ENCODE data around the gene POLR1A. TPM values are rescaled to one million over a fixed set of nuclear protein-coding genes. Genes with fewer than 3 reads are reported as not detected.

POLR1A gene
- total RNA-seq, 2 experiments from 2014 or later = 40.8 to 41.5 TPM

DNA sequence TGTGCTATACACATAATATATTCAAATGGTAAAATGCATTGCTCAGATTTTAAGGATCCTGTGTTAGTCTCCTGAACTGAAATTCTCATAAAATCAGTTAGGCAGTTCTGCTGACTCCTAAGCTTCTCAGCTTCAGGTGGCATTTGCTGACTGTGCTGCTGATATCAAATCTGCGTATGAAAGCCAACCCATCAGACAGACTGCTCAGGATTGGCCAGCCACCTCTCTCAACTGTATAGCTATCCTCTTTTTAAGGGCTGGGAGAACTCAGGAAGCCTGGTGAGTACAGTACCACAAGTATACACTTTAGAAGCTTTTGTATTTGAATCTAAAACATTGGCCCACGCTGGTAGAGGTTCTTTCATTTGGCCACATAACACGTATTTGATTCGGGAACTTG, 29.0 kb upstream of the POLR1A start:
- H3K9me3 Mint-ChIP-seq (ENCODE audit: insufficient read depth) = no peaks in the 10 kb centered on the region
- H3K27ac Mint-ChIP-seq = peak overlapping the region; percentile 12
- H3K36me3 Mint-ChIP-seq (ENCODE audit: low read depth) = peaks cover 89% of the 10 kb centered on the region
- ATAC-seq (no peak), DNase-seq (no peak)
- no peaks in the 10 kb centered on the region for H3K4me1 Mint-ChIP-seq (ENCODE audit: low read depth)
- H3K4me3 Mint-ChIP-seq = no peak overlapping the region
- POLR2A ChIA-PET = no interaction called here
- CTCF ChIA-PET = interaction anchor here (1.3 to 1.9 kb wide), 2 partner anchors 86 to 497 kb away, joined by 3 to 4 read pairs; no protein-coding TSS in a partner anchor
- H3K27me3 Mint-ChIP-seq (ENCODE audit: low read depth) = no peaks in the 10 kb centered on the region

GRCh38 chr2:86124683-86125082, 19.0 kb upstream of the POLR1A start:
- Mint-ChIP-seq H3K27ac (no peak overlapping the region), H3K9me3 (ENCODE audit: insufficient read depth) (no peaks in the 10 kb centered on the region), H3K4me1 (ENCODE audit: low read depth) (no peaks in the 10 kb centered on the region), H3K4me3 (no peak overlapping the region), H3K27me3 (ENCODE audit: low read depth) (no peaks in the 10 kb centered on the region), H3K36me3 (ENCODE audit: low read depth) (peaks cover 68% of the 10 kb centered on the region)
- ChIA-PET CTCF (interaction anchor here (1.4 kb wide), 1 partner anchor 96 kb away, joined by 4 read pairs; no protein-coding TSS in a partner anchor), POLR2A (interaction anchor here (1.4 kb wide), 1 partner anchor 18 kb away, joined by 3 read pairs; the partner anchor contains the start of gene PTCD3)
- ATAC-seq (no peak), DNase-seq (no peak)

- Mint-ChIP-seq H3K36me3 (ENCODE audit: low read depth) (peaks cover 67% of the 10 kb centered on the region), H3K27ac (no peak overlapping the region), H3K9me3 (ENCODE audit: insufficient read depth) (no peaks in the 10 kb centered on the region), H3K27me3 (ENCODE audit: low read depth) (no peaks in the 10 kb centered on the region), H3K4me1 (ENCODE audit: low read depth) (no peaks in the 10 kb centered on the region), H3K4me3 (no peak overlapping the region)
- POLR2A ChIA-PET = interaction anchor here (1.4 kb wide), 1 partner anchor 17 kb away, joined by 3 read pairs; the partner anchor contains the start of gene PTCD3
- ATAC-seq (no peak), DNase-seq (no peak)
- CTCF ChIA-PET = no interaction called here
These were observed 17.7 kb upstream of the POLR1A start for GRCh38 chr2:86123328-86123925.

DNA sequence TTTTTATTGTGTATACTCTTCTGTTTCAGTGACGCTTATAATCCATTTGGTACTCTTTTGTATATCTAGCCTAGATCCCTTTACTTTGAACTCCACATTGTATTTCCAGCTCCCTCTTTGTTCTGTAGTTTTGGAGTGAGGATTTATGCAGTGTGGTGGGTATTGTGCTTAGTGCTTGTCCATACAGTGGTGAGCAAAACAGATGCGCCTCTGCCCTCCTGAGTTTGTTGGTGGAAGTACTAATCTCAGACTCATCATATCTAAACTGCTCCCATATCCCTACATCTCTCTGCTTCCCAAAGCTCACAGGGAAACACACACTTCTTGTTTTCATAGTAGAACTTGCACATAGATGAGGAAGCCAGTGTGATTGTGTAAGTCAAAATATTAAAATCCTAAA, 12.4 kb upstream of the POLR1A start:
- H3K4me3 Mint-ChIP-seq = no peak overlapping the region
- no peak overlapping the region for H3K27ac Mint-ChIP-seq
- H3K9me3 Mint-ChIP-seq (ENCODE audit: insufficient read depth) = no peaks in the 10 kb centered on the region
- no peak for DNase-seq
- ChIA-PET CTCF (interaction anchor here (2.2 kb wide), 1 partner anchor 294 kb away, joined by 6 read pairs; no protein-coding TSS in a partner anchor), POLR2A (no interaction called here)
- H3K36me3 Mint-ChIP-seq (ENCODE audit: low read depth) = peaks cover 65% of the 10 kb centered on the region
- no peak for ATAC-seq
- H3K4me1 Mint-ChIP-seq (ENCODE audit: low read depth) = no peaks in the 10 kb centered on the region
- no peaks in the 10 kb centered on the region for H3K27me3 Mint-ChIP-seq (ENCODE audit: low read depth)

- peak overlapping the region; percentile 92 for H3K4me3 Mint-ChIP-seq
- H3K27ac Mint-ChIP-seq = peak overlapping the region; percentile 99
- CTCF ChIA-PET = interaction anchor here (1.0 to 2.4 kb wide), 5 partner anchors 19 to 470 kb away, joined by 4 to 15 read pairs (median 8); no protein-coding TSS in a partner anchor
- H3K9me3 Mint-ChIP-seq (ENCODE audit: insufficient read depth) = peaks cover 4% of the 10 kb centered on the region
- H3K36me3 Mint-ChIP-seq (ENCODE audit: low read depth) = peaks cover 58% of the 10 kb centered on the region
- DNase-seq = no peak
- no peaks in the 10 kb centered on the region for H3K27me3 Mint-ChIP-seq (ENCODE audit: low read depth)
- peaks cover 41% of the 10 kb centered on the region for H3K4me1 Mint-ChIP-seq (ENCODE audit: low read depth)
- POLR2A ChIA-PET = interaction anchor here (0.9 to 2.1 kb wide), 6 partner anchors 8 to 280 kb away, joined by 3 to 14 read pairs (median 8); no protein-coding TSS in a partner anchor
- no peak for ATAC-seq
These were observed 1.3 kb upstream of the POLR1A start for GRCh38 chr2:86107031-86107430.

DNA sequence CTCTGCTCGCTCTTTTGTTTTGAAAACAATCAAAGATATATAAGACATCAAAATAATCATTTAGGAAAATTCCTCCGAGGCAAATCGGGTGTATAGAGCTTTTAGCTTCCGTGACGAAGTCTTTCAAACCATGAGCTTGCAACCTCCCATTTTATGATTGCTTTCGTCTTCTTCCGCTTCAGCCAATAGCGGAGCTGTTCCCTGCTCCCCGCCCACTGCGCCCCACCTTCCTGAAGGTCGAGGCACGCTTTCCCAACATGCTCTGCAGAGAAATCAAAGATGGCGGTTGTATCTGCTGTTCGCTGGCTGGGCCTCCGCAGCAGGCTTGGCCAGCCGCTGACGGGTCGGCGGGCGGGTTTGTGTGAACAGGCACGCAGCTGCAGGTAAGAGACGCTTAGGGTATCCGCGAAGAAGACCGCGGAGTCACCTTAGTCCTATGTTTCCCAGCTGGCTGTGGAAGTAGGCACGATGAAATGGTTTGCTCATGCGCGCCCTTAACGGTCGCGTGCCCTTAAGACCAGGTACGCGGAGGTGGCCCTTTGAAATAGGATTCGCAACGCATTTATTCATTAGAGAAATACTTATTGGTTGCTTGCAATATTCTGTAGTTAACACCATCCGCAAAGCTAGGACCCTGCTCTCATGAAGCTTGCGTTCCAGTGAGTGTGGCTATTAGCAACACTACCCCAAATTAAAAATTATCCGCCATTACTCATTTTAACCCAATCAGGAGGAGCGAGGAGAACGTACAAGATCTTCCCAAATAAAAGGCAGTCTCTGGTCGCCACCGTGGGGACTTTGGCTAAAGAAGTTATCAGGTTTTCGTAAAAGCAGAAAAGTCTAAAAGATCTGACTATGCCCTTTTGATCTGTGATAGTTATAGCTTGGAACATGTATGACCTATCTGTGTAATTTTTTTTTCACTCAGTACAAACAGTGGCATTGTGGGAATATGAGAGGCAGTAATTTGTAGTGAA, 571 bp upstream of the POLR1A start, which contains the start of gene PTCD3:
Gene PTCD3 (plus strand): TSS at position 267 of the 977 bp plus-strand sequence. CDS start 13 bp downstream, at position 280.
- CTCF ChIA-PET = interaction anchor here (0.6 to 2.4 kb wide), 12 partner anchors 14 to 469 kb away, joined by 3 to 15 read pairs (median 4); partner anchors contain the start of genes IMMT and ST3GAL5
- Mint-ChIP-seq H3K27me3 (ENCODE audit: low read depth) (no peaks in the 10 kb centered on the region), H3K36me3 (ENCODE audit: low read depth) (peaks cover 60% of the 10 kb centered on the region), H3K4me1 (ENCODE audit: low read depth) (peaks cover 46% of the 10 kb centered on the region), H3K4me3 (peak within 1 kb of the TSS; percentile 92), H3K9me3 (ENCODE audit: insufficient read depth) (peaks cover 5% of the 10 kb centered on the region), H3K27ac (peak within 1 kb of the TSS; percentile 99)
- peak; percentile 98 for DNase-seq
- POLR2A ChIA-PET = interaction anchor here (0.7 to 2.1 kb wide), 20 partner anchors 9 to 362 kb away, joined by 3 to 14 read pairs (median 4); partner anchors contain the start of gene IMMT
- ATAC-seq = peak; percentile 93

- no peak for DNase-seq
- no peak overlapping the region for H3K27ac Mint-ChIP-seq
- H3K4me1 Mint-ChIP-seq (ENCODE audit: low read depth) = peaks cover 37% of the 10 kb centered on the region
- no peak for ATAC-seq
- peaks cover 5% of the 10 kb centered on the region for H3K9me3 Mint-ChIP-seq (ENCODE audit: insufficient read depth)
- ChIA-PET POLR2A (no interaction called here), CTCF (interaction anchor here (0.9 kb wide), 1 partner anchor 465 kb away, joined by 3 read pairs; no protein-coding TSS in a partner anchor)
- no peak overlapping the region for H3K4me3 Mint-ChIP-seq
- H3K27me3 Mint-ChIP-seq (ENCODE audit: low read depth) = no peaks in the 10 kb centered on the region
- H3K36me3 Mint-ChIP-seq (ENCODE audit: low read depth) = peaks cover 55% of the 10 kb centered on the region
These were observed 3.5 kb downstream of the POLR1A start for GRCh38 chr2:86102157-86102556.

DNA sequence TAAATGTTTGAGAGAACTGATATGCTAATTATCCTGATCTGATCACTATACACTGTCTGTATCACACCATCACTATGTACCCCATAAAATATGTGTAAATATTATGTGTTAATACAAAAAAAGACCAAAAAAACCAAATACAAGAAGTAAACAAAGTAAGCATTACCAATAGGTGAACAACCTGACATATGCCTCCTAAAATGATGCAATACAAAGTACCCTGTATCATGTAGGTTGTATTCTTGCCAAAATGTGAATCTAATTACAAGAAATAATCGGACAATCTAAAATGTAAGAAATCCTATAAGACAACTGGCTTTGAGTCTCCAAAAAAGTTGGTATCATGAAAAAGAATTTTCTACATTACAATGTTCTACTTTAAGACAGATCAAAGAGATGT, 7.8 kb downstream of the POLR1A start:
- H3K27me3 Mint-ChIP-seq (ENCODE audit: low read depth) = no peaks in the 10 kb centered on the region
- peaks cover 5% of the 10 kb centered on the region for H3K9me3 Mint-ChIP-seq (ENCODE audit: insufficient read depth)
- H3K4me1 Mint-ChIP-seq (ENCODE audit: low read depth) = peaks cover 20% of the 10 kb centered on the region
- ATAC-seq (no peak), DNase-seq (no peak)
- H3K4me3 Mint-ChIP-seq = no peak overlapping the region
- no peak overlapping the region for H3K27ac Mint-ChIP-seq
- ChIA-PET POLR2A (no interaction called here), CTCF (interaction anchor here (1.0 to 3.1 kb wide), 4 partner anchors 9 to 268 kb away, joined by 4 to 13 read pairs (median 4); no protein-coding TSS in a partner anchor)
- H3K36me3 Mint-ChIP-seq (ENCODE audit: low read depth) = peaks cover 61% of the 10 kb centered on the region

GRCh38 chr2:86097114-86097896, 8.4 kb downstream of the POLR1A start:
- Mint-ChIP-seq H3K27ac (no peak overlapping the region), H3K4me1 (ENCODE audit: low read depth) (peaks cover 14% of the 10 kb centered on the region), H3K27me3 (ENCODE audit: low read depth) (no peaks in the 10 kb centered on the region), H3K4me3 (no peak overlapping the region), H3K36me3 (ENCODE audit: low read depth) (peaks cover 57% of the 10 kb centered on the region), H3K9me3 (ENCODE audit: insufficient read depth) (peaks cover 4% of the 10 kb centered on the region)
- DNase-seq (no peak), ATAC-seq (no peak)
- CTCF ChIA-PET = interaction anchor here (1.7 kb wide), 1 partner anchor 267 kb away, joined by 4 read pairs; no protein-coding TSS in a partner anchor
- POLR2A ChIA-PET = interaction anchor here (1.7 kb wide), 1 partner anchor 9 kb away, joined by 14 read pairs; the partner anchor contains the start of genes POLR1A and PTCD3

GRCh38 chr2:86094229-86094628, 11.5 kb downstream of the POLR1A start:
- CTCF ChIA-PET = interaction anchor here (2.5 kb wide), 1 partner anchor 15 kb away, joined by 5 read pairs; no protein-coding TSS in a partner anchor
- no peak overlapping the region for H3K4me3 Mint-ChIP-seq
- no peaks in the 10 kb centered on the region for H3K9me3 Mint-ChIP-seq (ENCODE audit: insufficient read depth)
- H3K27me3 Mint-ChIP-seq (ENCODE audit: low read depth) = no peaks in the 10 kb centered on the region
- ATAC-seq (no peak), DNase-seq (no peak)
- H3K4me1 Mint-ChIP-seq (ENCODE audit: low read depth) = peaks cover 6% of the 10 kb centered on the region
- H3K27ac Mint-ChIP-seq = no peak overlapping the region
- peaks cover 54% of the 10 kb centered on the region for H3K36me3 Mint-ChIP-seq (ENCODE audit: low read depth)
- POLR2A ChIA-PET = no interaction called here

Measured in activated CD8-positive, alpha-beta T cell treated with anti-CD3 and anti-CD28 coated beads, Interleukin-2, amount 10 ng/mL, durations not matched to agents 7 days and 5 days (primary cell).